ENCODE results near the gene SLC5A7.

SLC5A7 gene

GRCh38 chr2:107999158-107999557, 12.8 kb downstream of the SLC5A7 start:
- Histone ChIP-seq H2AK5ac (ENCODE audit: low read depth, low read length) (no peak overlapping the region), H3K4ac (ENCODE audit: low read length) (no peak overlapping the region), H3K79me1 (ENCODE audit: low read depth, low read length) (no peaks in the 10 kb centered on the region), H2BK5ac (ENCODE audit: low read length) (no peak overlapping the region), H3K36me3 (replicated peaks in 1 of 2; ENCODE audit: control insufficient read depth in 2 of 2, insufficient read depth in 2 of 2, low read length in 2 of 2) (peaks cover 0 to 2% of the 10 kb centered on the region in 2 donors), H3K18ac (ENCODE audit: low read length) (no peak overlapping the region), H3K4me1 (ENCODE audit: control insufficient read depth in 2 of 2, insufficient read depth in 1 of 2, low read depth in 1 of 2, low read length in 2 of 2) (no peaks in the 10 kb centered on the region), H3K27me3 (ENCODE audit: control insufficient read depth in 3 of 3, insufficient read depth in 3 of 3, low read depth in 1 of 3, low read length in 3 of 3) (no peaks in the 10 kb centered on the region), H3K4me3 (ENCODE audit: low read length in 2 of 2) (no peak overlapping the region), H2BK120ac (ENCODE audit: low read depth, low read length) (no peak overlapping the region), H3K27ac (replicated peaks; ENCODE audit: low read length) (no peak overlapping the region), H3K4me2 (ENCODE audit: insufficient read depth, low read length, poor library complexity, severe bottlenecking) (no peak overlapping the region), H3K14ac (ENCODE audit: low read length) (no peak overlapping the region), H3K23ac (ENCODE audit: low read depth, low read length, poor library complexity) (no peak overlapping the region), H3K9me3 (replicated peaks in 1 of 2; ENCODE audit: control insufficient read depth in 2 of 2, insufficient read depth in 1 of 2, low read depth in 1 of 2, low read length in 2 of 2) (no peaks in the 10 kb centered on the region), H4K8ac (ENCODE audit: low read depth, low read length) (no peak overlapping the region), H2BK12ac (ENCODE audit: low read length) (no peak overlapping the region), H2AFZ (ENCODE audit: low read length) (no peak overlapping the region), H4K91ac (ENCODE audit: low read depth, low read length, poor library complexity) (no peak overlapping the region), H3K9ac (ENCODE audit: low read depth, low read length, poor library complexity) (no peak overlapping the region), H2BK15ac (ENCODE audit: low read length) (no peak overlapping the region)
- DNase-seq (ENCODE audit: low spot score) = no peak
- WGBS, 2 donors (ENCODE audit: extremely low coverage in 2 of 2, insufficient read length in 2 of 2, insufficient replicate concordance in 1 of 2) = no CpG with 5 or more reads among the region's 2 CpGs

GRCh38 chr2:108010912-108011591, 24.7 kb downstream of the SLC5A7 start:
- no peak overlapping the region for H3K23ac ChIP-seq (ENCODE audit: low read depth, low read length, poor library complexity)
- DNase-seq (ENCODE audit: low spot score) = no peak
- H3K79me1 ChIP-seq (ENCODE audit: low read depth, low read length) = no peaks in the 10 kb centered on the region
- H3K18ac ChIP-seq (ENCODE audit: low read length) = no peak overlapping the region
- no peak overlapping the region for H3K9ac ChIP-seq (ENCODE audit: low read depth, low read length, poor library complexity)
- H2AFZ ChIP-seq (ENCODE audit: low read length) = no peak overlapping the region
- H3K4ac ChIP-seq (ENCODE audit: low read length) = no peak overlapping the region
- no peak overlapping the region for H4K8ac ChIP-seq (ENCODE audit: low read depth, low read length)
- WGBS, 2 donors (ENCODE audit: extremely low coverage in 2 of 2, insufficient read length in 2 of 2, insufficient replicate concordance in 1 of 2) = no CpG with 5 or more reads among the region's 2 CpGs
- no peak overlapping the region for H2BK12ac ChIP-seq (ENCODE audit: low read length)
- no peak overlapping the region for H2BK5ac ChIP-seq (ENCODE audit: low read length)
- no peak overlapping the region for H3K4me2 ChIP-seq (ENCODE audit: insufficient read depth, low read length, poor library complexity, severe bottlenecking)
- no peak overlapping the region for H2AK5ac ChIP-seq (ENCODE audit: low read depth, low read length)
- H3K4me3 ChIP-seq (ENCODE audit: low read length in 2 of 2) = no peak overlapping the region
- no peaks in the 10 kb centered on the region for H3K27me3 ChIP-seq (ENCODE audit: control insufficient read depth in 3 of 3, insufficient read depth in 3 of 3, low read depth in 1 of 3, low read length in 3 of 3)
- H3K4me1 ChIP-seq (ENCODE audit: control insufficient read depth in 2 of 2, insufficient read depth in 1 of 2, low read depth in 1 of 2, low read length in 2 of 2) = no peaks in the 10 kb centered on the region
- H3K27ac ChIP-seq (replicated peaks; ENCODE audit: low read length) = no peak overlapping the region
- H4K91ac ChIP-seq (ENCODE audit: low read depth, low read length, poor library complexity) = no peak overlapping the region
- H3K36me3 ChIP-seq (replicated peaks in 1 of 2; ENCODE audit: control insufficient read depth in 2 of 2, insufficient read depth in 2 of 2, low read length in 2 of 2) = no peaks in the 10 kb centered on the region
- H2BK120ac ChIP-seq (ENCODE audit: low read depth, low read length) = no peak overlapping the region
- H3K14ac ChIP-seq (ENCODE audit: low read length) = no peak overlapping the region
- peaks cover 0 to 5% of the 10 kb centered on the region in 2 donors for H3K9me3 ChIP-seq (replicated peaks in 1 of 2; ENCODE audit: control insufficient read depth in 2 of 2, insufficient read depth in 1 of 2, low read depth in 1 of 2, low read length in 2 of 2)
- no peak overlapping the region for H2BK15ac ChIP-seq (ENCODE audit: low read length)

DNA sequence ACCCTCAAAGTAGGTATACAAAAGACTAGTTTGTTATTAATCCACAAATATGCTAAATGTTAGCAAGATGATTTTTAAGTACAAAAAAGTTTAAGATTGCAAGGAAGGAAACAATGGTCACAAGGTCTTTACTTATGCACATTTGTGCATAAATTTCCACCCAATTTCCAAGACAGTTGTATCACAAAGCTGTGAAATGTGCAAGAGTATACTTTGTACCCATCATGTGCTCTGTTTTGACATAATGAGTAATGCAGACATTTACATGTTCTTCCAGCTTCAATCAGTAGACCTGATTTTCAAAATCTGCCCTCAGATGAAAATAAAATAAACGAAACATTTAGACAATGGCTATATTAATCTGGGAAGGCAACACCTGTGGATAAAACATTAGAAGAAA, 27.0 kb downstream of the SLC5A7 start:
- H3K23ac ChIP-seq (ENCODE audit: low read depth, low read length, poor library complexity) = no peak overlapping the region
- H3K18ac ChIP-seq (ENCODE audit: low read length) = no peak overlapping the region
- H4K8ac ChIP-seq (ENCODE audit: low read depth, low read length) = no peak overlapping the region

DNA sequence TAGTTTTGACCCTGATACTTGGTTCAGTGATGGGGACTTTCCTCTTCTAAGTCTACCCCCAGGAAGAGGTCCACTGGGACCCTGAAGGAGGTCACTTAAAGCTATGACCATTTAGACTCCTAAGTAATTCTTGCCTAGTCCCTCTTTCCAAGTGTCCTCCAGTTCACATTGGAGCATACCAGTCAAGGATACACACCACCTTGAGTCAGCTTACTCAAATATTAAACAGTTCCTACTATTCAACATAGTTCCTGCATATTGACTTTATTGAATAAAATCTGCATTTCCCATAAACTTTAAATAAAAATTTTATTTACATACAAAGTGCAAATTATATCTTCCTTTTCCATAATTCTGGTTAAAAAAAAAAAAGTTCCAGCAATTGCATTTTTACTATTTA, 36.3 kb downstream of the SLC5A7 start:
- no peak overlapping the region for H3K4ac ChIP-seq (ENCODE audit: low read length)
- no peak overlapping the region for H3K27ac ChIP-seq (replicated peaks; ENCODE audit: low read length)
- no peaks in the 10 kb centered on the region for H3K27me3 ChIP-seq (ENCODE audit: control insufficient read depth in 3 of 3, insufficient read depth in 3 of 3, low read depth in 1 of 3, low read length in 3 of 3)
- H3K79me1 ChIP-seq (ENCODE audit: low read depth, low read length) = no peaks in the 10 kb centered on the region
- H2AK5ac ChIP-seq (ENCODE audit: low read depth, low read length) = no peak overlapping the region
- H3K4me2 ChIP-seq (ENCODE audit: insufficient read depth, low read length, poor library complexity, severe bottlenecking) = no peak overlapping the region
- no peaks in the 10 kb centered on the region for H3K9me3 ChIP-seq (replicated peaks in 1 of 2; ENCODE audit: control insufficient read depth in 2 of 2, insufficient read depth in 1 of 2, low read depth in 1 of 2, low read length in 2 of 2)
- H3K9ac ChIP-seq (ENCODE audit: low read depth, low read length, poor library complexity) = no peak overlapping the region
- no peak overlapping the region for H3K23ac ChIP-seq (ENCODE audit: low read depth, low read length, poor library complexity)
- no peak overlapping the region for H2AFZ ChIP-seq (ENCODE audit: low read length)
- H4K8ac ChIP-seq (ENCODE audit: low read depth, low read length) = no peak overlapping the region
- no peak overlapping the region for H2BK5ac ChIP-seq (ENCODE audit: low read length)
- no peak overlapping the region for H2BK15ac ChIP-seq (ENCODE audit: low read length)
- no peaks in the 10 kb centered on the region for H3K36me3 ChIP-seq (replicated peaks in 1 of 2; ENCODE audit: control insufficient read depth in 2 of 2, insufficient read depth in 2 of 2, low read length in 2 of 2)
- H2BK12ac ChIP-seq (ENCODE audit: low read length) = no peak overlapping the region
- H3K14ac ChIP-seq (ENCODE audit: low read length) = no peak overlapping the region
- no peak overlapping the region for H3K18ac ChIP-seq (ENCODE audit: low read length)
- no peak overlapping the region for H2BK120ac ChIP-seq (ENCODE audit: low read depth, low read length)
- H3K4me1 ChIP-seq (ENCODE audit: control insufficient read depth in 2 of 2, insufficient read depth in 1 of 2, low read depth in 1 of 2, low read length in 2 of 2) = no peaks in the 10 kb centered on the region
- no peak overlapping the region for H4K91ac ChIP-seq (ENCODE audit: low read depth, low read length, poor library complexity)
- H3K4me3 ChIP-seq (ENCODE audit: low read length in 2 of 2) = no peak overlapping the region
- no peak for DNase-seq (ENCODE audit: low spot score)

More for the DNA sequence above, 27.0 kb downstream of the SLC5A7 start:
- Histone ChIP-seq H3K4ac (ENCODE audit: low read length) (no peak overlapping the region), H3K27me3 (ENCODE audit: control insufficient read depth in 3 of 3, insufficient read depth in 3 of 3, low read depth in 1 of 3, low read length in 3 of 3) (no peaks in the 10 kb centered on the region), H3K4me1 (ENCODE audit: control insufficient read depth in 2 of 2, insufficient read depth in 1 of 2, low read depth in 1 of 2, low read length in 2 of 2) (no peaks in the 10 kb centered on the region), H2AFZ (ENCODE audit: low read length) (no peak overlapping the region), H4K91ac (ENCODE audit: low read depth, low read length, poor library complexity) (no peak overlapping the region), H2BK120ac (ENCODE audit: low read depth, low read length) (no peak overlapping the region), H2BK12ac (ENCODE audit: low read length) (no peak overlapping the region), H2BK5ac (ENCODE audit: low read length) (no peak overlapping the region), H2AK5ac (ENCODE audit: low read depth, low read length) (no peak overlapping the region), H3K27ac (replicated peaks; ENCODE audit: low read length) (no peak overlapping the region), H3K79me1 (ENCODE audit: low read depth, low read length) (no peaks in the 10 kb centered on the region), H3K9me3 (replicated peaks in 1 of 2; ENCODE audit: control insufficient read depth in 2 of 2, insufficient read depth in 1 of 2, low read depth in 1 of 2, low read length in 2 of 2) (peaks cover 0 to 5% of the 10 kb centered on the region in 2 donors), H3K14ac (ENCODE audit: low read length) (no peak overlapping the region), H3K4me3 (ENCODE audit: low read length in 2 of 2) (no peak overlapping the region), H3K36me3 (replicated peaks in 1 of 2; ENCODE audit: control insufficient read depth in 2 of 2, insufficient read depth in 2 of 2, low read length in 2 of 2) (no peaks in the 10 kb centered on the region), H3K9ac (ENCODE audit: low read depth, low read length, poor library complexity) (no peak overlapping the region), H2BK15ac (ENCODE audit: low read length) (no peak overlapping the region), H3K4me2 (ENCODE audit: insufficient read depth, low read length, poor library complexity, severe bottlenecking) (no peak overlapping the region)
- WGBS, 2 donors (ENCODE audit: extremely low coverage in 2 of 2, insufficient read length in 2 of 2, insufficient replicate concordance in 1 of 2) = no CpG with 5 or more reads among the region's 1 CpG
- no peak for DNase-seq (ENCODE audit: low spot score)
